Right cardiac atrium (tissue), 5 donors: ENCODE measurements around the gene FKBP1C. TPM values are rescaled to one million over a fixed set of nuclear protein-coding genes. Genes with fewer than 3 reads are reported as not detected.
"Not testable (repeated sequence)": the region's sequence is repeated elsewhere in the genome, so short reads cannot be mapped to it uniquely, and the experiment has no call there.

ENCODE experiments used
- ATAC-seq, 2 donors: fragments of 200-7000 bp; cut with Tn5 transposase; one replicate each; pipeline versions ENCODE4 v1.8.0 to v1.9.1; 2020; ENCODE audit warnings: moderate library complexity in 2 of 2, mild to moderate bottlenecking in 1 of 2
- DNase-seq, 3 donors: peaks; one replicate each; pipeline ENCODE4 v3.0.0-alpha.2; 2020
- H3K27ac ChIP-seq: one replicate; pipeline ENCODE4 v1.5.1; 2013; ENCODE audit warnings: mild to moderate bottlenecking, low read length, control low read depth, moderate library complexity
- H3K27me3 ChIP-seq: one replicate; pipeline ENCODE4 v1.6.1; 2013; ENCODE audit not compliant: control insufficient read depth, insufficient read depth
- H3K4me1 ChIP-seq: one replicate; pipeline ENCODE4 v1.6.1; 2013; ENCODE audit warnings: low read length; ENCODE audit not compliant: control insufficient read depth, insufficient read depth
- H3K4me3 ChIP-seq: one replicate; pipeline ENCODE4 v1.5.1; 2013; ENCODE audit warnings: low read length, control low read depth
- H3K9me3 ChIP-seq: one replicate; pipeline ENCODE4 v1.6.1; 2013; ENCODE audit warnings: low read length; ENCODE audit not compliant: control insufficient read depth
- WGBS: extraction: QIAGEN DNeasy Blood & Tissue Kit; methylation state at CpG from one replicate; pipeline ENCODE4 v1.1.7; 2013; 5-methylcytosine and 5-hydroxymethylcytosine counted together
- intact Hi-C, 4 donors: fragments of 100-400 bp; cut with DNase I; formaldehyde crosslinking; loops; one replicate each; pipeline versions ENCODE4 v1.11.0 to v1.14.0; 2022 to 2023
- long read RNA-seq, 4 donors: library from polyadenylated mRNA; unstranded; transcript quantifications; one replicate each; pipeline ENCODE4 v2.0.0, GENCODE V29; 2020 to 2021
- polyA plus RNA-seq: library from polyadenylated mRNA; stranded (reverse); fragments of 200-250 nt; gene quantifications from one replicate; pipeline ENCODE4 v1.2.3, GENCODE V29; 2013
- total RNA-seq, 4 donors: library from RNA; stranded (reverse); fragmentation: NEBNext Ultra II Directional; extraction: Animal tissue kit (Norgen Biotek cat#: 25700); gene quantifications; one replicate each; pipeline ENCODE4 v1.2.1, GENCODE V29; 2021
- donor health status: healthy with polysubstance abuse.
- donor health status: DM: no; HTN: yes; CAD: no.
- donor health status: DM: no; HTN: no; CAD: no.
- donor health status: DM: no; HTN: yes; CAD: no; lungs with severe emphysema.
- donor health status: DM: yes; HTN: yes; CAD: no.

The FKBP1C gene
- total RNA-seq (under 1 TPM in 3 of 4 donors, not detected in 1; 0.29 to 0.62 (median 0.35) TPM), polyA plus RNA-seq (0.18 TPM)
- long read RNA-seq, donor 1, partial matches to known transcripts = 0 of 2 reads
- long read RNA-seq, donor 1, other reads (novel, unspliced or antisense) = 0 of 2 reads
- long read RNA-seq, donor 2 = 0 reads
- long read RNA-seq, donor 3 = 0 reads
- long read RNA-seq, donor 4 = 0 reads

DNA sequence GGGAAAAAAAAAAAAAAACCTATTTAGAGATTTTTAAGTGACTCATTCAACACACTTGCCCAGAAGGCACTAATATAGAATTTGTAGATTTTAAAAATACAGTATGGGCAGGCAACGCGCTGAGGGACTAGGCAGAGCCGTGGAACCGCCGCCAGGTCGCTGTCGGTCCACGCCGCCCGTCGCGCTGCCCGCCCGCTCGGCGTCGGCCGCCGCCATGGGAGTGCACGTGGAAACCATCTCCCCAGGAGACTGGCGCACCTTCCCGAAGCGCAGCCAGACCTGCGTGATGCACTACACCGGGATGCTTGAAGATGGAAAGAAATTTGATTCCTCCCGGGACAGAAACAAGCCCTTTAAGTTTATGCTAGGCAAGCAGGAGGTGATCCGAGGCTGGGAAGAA lies at the start of gene FKBP1C:
Gene FKBP1C (plus strand): TSS at position 127 of the 400 bp plus-strand sequence.
- H3K4me1 ChIP-seq, H3K27ac ChIP-seq, H3K27me3 ChIP-seq, DNase-seq, ATAC-seq, intact Hi-C loops, H3K9me3 ChIP-seq, H3K4me3 ChIP-seq: not testable (repeated sequence)
- WGBS = 94% methylated on average over 27 of the region's 27 CpGs

- WGBS = 84% methylated on average over 37 of the region's 37 CpGs
- peak in 1 of 3 donors; percentile 50 for DNase-seq
- H3K4me1 ChIP-seq, H3K27ac ChIP-seq, H3K4me3 ChIP-seq, intact Hi-C loops, H3K27me3 ChIP-seq, H3K9me3 ChIP-seq, ATAC-seq: not testable (repeated sequence)
These were observed 47.0 kb upstream of the FKBP1C start for GRCh38 chr6:63164047-63164803.

- intact Hi-C loops = no loop called here
- Histone ChIP-seq H3K27me3 (no peaks in the 10 kb centered on the region), H3K27ac (no peak overlapping the region), H3K4me1 (no peaks in the 10 kb centered on the region), H3K9me3 (no peaks in the 10 kb centered on the region), H3K4me3 (no peak overlapping the region)
- DNase-seq = no peak
- 83% methylated on average over 1 of the region's 1 CpG for WGBS
- ATAC-seq = no peak
These were observed 37.1 kb upstream of the FKBP1C start for GRCh38 chr6:63174173-63174572.

DNA sequence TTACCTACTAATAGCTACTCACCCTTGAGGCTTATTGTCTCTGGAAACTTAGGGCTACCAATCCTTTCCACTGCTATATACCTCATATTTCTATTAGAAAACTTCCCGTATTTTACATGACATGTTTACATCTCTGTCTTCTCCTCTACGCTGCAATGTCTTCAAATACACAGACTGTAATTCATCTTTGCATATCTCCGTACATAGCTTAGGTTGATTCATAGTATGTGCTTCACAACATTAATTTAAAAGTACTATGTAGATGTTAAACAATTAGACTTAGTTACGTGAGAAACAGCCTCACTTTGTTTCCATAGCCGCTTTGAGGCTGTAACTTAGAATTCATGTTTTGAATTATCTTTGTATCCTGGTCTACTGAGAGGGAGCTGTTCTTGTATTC lies 35.1 kb upstream of the FKBP1C start:
- ATAC-seq (no peak), DNase-seq (no peak)
- intact Hi-C loops = no loop called here
- Histone ChIP-seq H3K27ac (no peak overlapping the region), H3K4me3 (no peak overlapping the region), H3K9me3 (no peaks in the 10 kb centered on the region), H3K27me3 (no peaks in the 10 kb centered on the region), H3K4me1 (no peaks in the 10 kb centered on the region)
- WGBS = 78% methylated on average over 5 of the region's 5 CpGs

DNA sequence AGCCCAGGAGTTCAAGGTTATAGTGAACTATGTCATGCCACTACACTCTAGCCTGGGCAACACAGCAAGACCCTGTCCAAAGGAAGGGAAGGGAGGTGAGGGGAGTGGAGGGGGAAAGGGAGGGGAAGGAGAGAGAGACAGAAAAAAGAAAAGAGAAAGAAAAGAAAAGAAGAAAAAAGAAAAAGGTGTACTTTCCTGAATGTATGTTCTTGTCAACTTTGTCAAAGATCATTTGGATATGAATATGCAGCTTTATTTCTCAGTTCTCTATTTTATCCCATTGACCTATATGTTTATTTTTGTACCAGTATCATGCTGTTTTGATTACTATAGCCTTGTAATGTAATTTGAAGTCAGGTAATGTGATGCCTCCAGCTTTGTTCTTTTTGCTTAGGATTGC lies 30.9 kb upstream of the FKBP1C start:
- ATAC-seq (no peak), DNase-seq (no peak)
- no peaks in the 10 kb centered on the region for H3K4me1 ChIP-seq
- no peaks in the 10 kb centered on the region for H3K9me3 ChIP-seq
- intact Hi-C loops = no loop called here
- no peak overlapping the region for H3K4me3 ChIP-seq
- H3K27ac ChIP-seq = no peak overlapping the region
- no peaks in the 10 kb centered on the region for H3K27me3 ChIP-seq

- no peaks in the 10 kb centered on the region for H3K9me3 ChIP-seq
- ATAC-seq = no peak
- no peak for DNase-seq
- H3K4me1 ChIP-seq = no peaks in the 10 kb centered on the region
- intact Hi-C loops = no loop called here
- no peak overlapping the region for H3K27ac ChIP-seq
- H3K27me3 ChIP-seq = no peaks in the 10 kb centered on the region
- H3K4me3 ChIP-seq = no peak overlapping the region
These were observed 24.3 kb upstream of the FKBP1C start for GRCh38 chr6:63186970-63187369.

- DNase-seq (no peak), ATAC-seq (no peak)
- Histone ChIP-seq H3K27me3 (no peaks in the 10 kb centered on the region), H3K4me1 (no peaks in the 10 kb centered on the region), H3K9me3 (no peaks in the 10 kb centered on the region), H3K27ac (no peak overlapping the region), H3K4me3 (no peak overlapping the region)
- intact Hi-C loops = no loop called here
These were observed 22.4 kb upstream of the FKBP1C start for GRCh38 chr6:63188828-63189227.

GRCh38 chr6:63193324-63193723 lies 17.9 kb upstream of the FKBP1C start:
- 83% methylated on average over 5 of the region's 5 CpGs for WGBS
- DNase-seq = no peak
- Histone ChIP-seq H3K9me3 (no peaks in the 10 kb centered on the region), H3K27ac (no peak overlapping the region), H3K4me3 (no peak overlapping the region), H3K27me3 (no peaks in the 10 kb centered on the region), H3K4me1 (no peaks in the 10 kb centered on the region)
- no peak for ATAC-seq
- intact Hi-C loops = no loop called here

- intact Hi-C loops = no loop called here
- DNase-seq = no peak
- Histone ChIP-seq H3K27me3 (no peaks in the 10 kb centered on the region), H3K27ac (no peak overlapping the region), H3K4me3 (no peak overlapping the region), H3K9me3 (no peaks in the 10 kb centered on the region), H3K4me1 (no peaks in the 10 kb centered on the region)
- ATAC-seq = no peak
These were observed 13.5 kb upstream of the FKBP1C start for GRCh38 chr6:63197741-63198140.

- no peaks in the 10 kb centered on the region for H3K9me3 ChIP-seq
- DNase-seq (no peak), ATAC-seq (no peak)
- H3K4me3 ChIP-seq = no peak overlapping the region
- intact Hi-C loops = no loop called here
- H3K4me1 ChIP-seq = no peaks in the 10 kb centered on the region
- H3K27ac ChIP-seq = no peak overlapping the region
- H3K27me3 ChIP-seq = no peaks in the 10 kb centered on the region
- 88% methylated on average over 2 of the region's 2 CpGs for WGBS
These were observed 2.1 kb downstream of the FKBP1C start for GRCh38 chr6:63213325-63213724.

DNA sequence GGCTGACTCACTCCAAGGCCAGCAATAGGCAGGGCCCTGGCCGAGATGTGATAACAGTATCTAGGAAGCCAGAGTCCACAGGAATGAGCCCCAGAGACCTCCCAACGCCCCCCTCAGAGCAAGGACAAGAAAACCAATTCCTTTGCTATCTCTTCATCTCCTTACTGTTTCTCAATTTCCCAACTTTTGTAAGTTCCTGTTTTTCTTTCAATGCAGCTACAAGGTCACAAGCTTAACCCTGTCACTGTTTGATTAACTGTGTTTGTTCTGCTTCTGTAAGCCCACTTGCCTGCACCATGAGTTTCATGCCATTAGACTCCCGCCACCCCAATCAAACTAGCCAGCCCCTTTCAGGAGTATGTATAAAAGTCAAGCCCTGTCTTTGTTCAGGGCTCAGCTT lies 3.5 kb downstream of the FKBP1C start:
- WGBS = 33% methylated on average over 3 of the region's 3 CpGs
- intact Hi-C loops = no loop called here
- Histone ChIP-seq H3K27me3 (no peaks in the 10 kb centered on the region), H3K27ac (no peak overlapping the region), H3K9me3 (no peaks in the 10 kb centered on the region), H3K4me1 (no peaks in the 10 kb centered on the region), H3K4me3 (no peak overlapping the region)
- DNase-seq (no peak), ATAC-seq (no peak)

- Histone ChIP-seq H3K27ac (no peak overlapping the region), H3K9me3 (no peaks in the 10 kb centered on the region), H3K4me1 (no peaks in the 10 kb centered on the region), H3K4me3 (no peak overlapping the region), H3K27me3 (no peaks in the 10 kb centered on the region)
- DNase-seq = no peak
- intact Hi-C loops = no loop called here
- 63% methylated on average over 2 of the region's 2 CpGs for WGBS
- ATAC-seq = no peak
These were observed 12.9 kb downstream of the FKBP1C start for GRCh38 chr6:63224179-63224578.
